Lower leg skin (tissue), 3 donors: ENCODE measurements around the gene TENT4B.

Experiments used
- CTCF ChIP-seq, 3 donors: fragments of 450-650 bp; IDR thresholded peaks; one replicate each; pipeline ENCODE4 v1.5.1; 2016; ENCODE audit warnings: antibody characterized with exemption in 3 of 3, mild to moderate bottlenecking in 3 of 3, moderate library complexity in 2 of 3
- POLR2A ChIP-seq, 2 donors: fragments of 450-650 bp; IDR thresholded peaks; one replicate each; pipeline ENCODE4 v1.6.1; 2016 to 2017; ENCODE audit warnings: antibody characterized with exemption in 2 of 2, mild to moderate bottlenecking in 1 of 2, moderate library complexity in 1 of 2

GRCh38 chr16:50257876-50258275 is 104.8 kb downstream of the TENT4B start:
- TF ChIP-seq POLR2A (IDR thresholded peaks at IDR 0.05): no peak
- no peak for TF ChIP-seq CTCF (IDR thresholded peaks at IDR 0.05)
